H9 (cell line): ENCODE results near the gene STOX2. TPM values are rescaled to one million over a fixed set of nuclear protein-coding genes. Genes with fewer than 3 reads are reported as not detected.
A peak's percentile ranks its signal among the peaks of the same experiment; 100 is the strongest.

Experiments
- DNase-seq: peaks from one replicate; pipeline ENCODE4 v3.0.0-alpha.2; 2017
- H2AFZ ChIP-seq: one replicate; pipeline ENCODE4 v1.6.1; 2013; ENCODE audit warnings: mild to moderate bottlenecking, low read length, control low read depth, moderate library complexity
- H2AK5ac ChIP-seq: 2 replicates; pipeline ENCODE4 v1.6.1; 2013; ENCODE audit warnings: low read length, control low read depth, mixed read lengths; ENCODE audit not compliant: insufficient read length
- H2BK120ac ChIP-seq: one replicate; pipeline ENCODE4 v1.6.1; 2013; ENCODE audit warnings: low read depth, mild to moderate bottlenecking, low read length, control low read depth, inconsistent platforms; ENCODE audit not compliant: poor library complexity, severe bottlenecking
- H2BK12ac ChIP-seq: 2 replicates; pipeline ENCODE4 v1.6.1; 2013; ENCODE audit warnings: low read length, control low read depth, mixed read lengths, low read depth; ENCODE audit not compliant: insufficient read length
- H2BK15ac ChIP-seq: 2 replicates; pipeline ENCODE4 v1.6.1; 2013; ENCODE audit warnings: low read depth, low read length, control low read depth
- H2BK20ac ChIP-seq: one replicate; pipeline ENCODE4 v1.6.1; 2013; ENCODE audit warnings: low read depth, mild to moderate bottlenecking, low read length, control low read depth, inconsistent platforms; ENCODE audit not compliant: poor library complexity, severe bottlenecking
- H2BK5ac ChIP-seq: 2 replicates; pipeline ENCODE4 v1.6.1; 2013; ENCODE audit warnings: low read length, control low read depth, mixed read lengths; ENCODE audit not compliant: insufficient read length
- H3K14ac ChIP-seq: 2 replicates; pipeline ENCODE4 v1.6.1; 2013; ENCODE audit warnings: low read length, control low read depth; ENCODE audit not compliant: insufficient read depth
- H3K18ac ChIP-seq: 2 replicates; pipeline ENCODE4 v1.6.1; 2013; ENCODE audit warnings: low read depth, mild to moderate bottlenecking, mixed read lengths, low read length, control low read depth; ENCODE audit not compliant: insufficient read length
- H3K23ac ChIP-seq: 2 replicates; pipeline ENCODE4 v1.6.1; 2013; ENCODE audit warnings: low read length, control low read depth, mixed read lengths, low read depth; ENCODE audit not compliant: insufficient read length
- H3K23me2 ChIP-seq: 2 replicates; pipeline ENCODE4 v1.6.1; 2013; ENCODE audit warnings: low read depth, mild to moderate bottlenecking, mixed read lengths, low read length, control low read depth; ENCODE audit not compliant: insufficient read length, poor library complexity, severe bottlenecking
- H3K27ac ChIP-seq: 2 replicates; pipeline ENCODE4 v1.5.1; 2013; ENCODE audit warnings: low read length, control low read depth, mixed read lengths, low read depth; ENCODE audit not compliant: insufficient read length
- H3K27me3 ChIP-seq: 2 replicates; pipeline ENCODE4 v1.6.1; 2013; ENCODE audit warnings: low read length, control low read depth, inconsistent platforms; ENCODE audit not compliant: insufficient read depth
- H3K4ac ChIP-seq: 2 replicates; pipeline ENCODE4 v1.6.1; 2013; ENCODE audit warnings: low read depth, mild to moderate bottlenecking, control low read depth, inconsistent platforms, low read length, moderate library complexity
- H3K4me1 ChIP-seq: 2 replicates; pipeline ENCODE4 v1.6.1; 2013; ENCODE audit warnings: low read length, control low read depth, inconsistent platforms; ENCODE audit not compliant: insufficient read depth
- H3K4me2 ChIP-seq: 2 replicates; pipeline ENCODE4 v1.6.1; 2013; ENCODE audit warnings: low read length, control low read depth, mixed read lengths; ENCODE audit not compliant: insufficient read length, insufficient read depth
- H3K56ac ChIP-seq: 2 replicates; pipeline ENCODE4 v1.6.1; 2013; ENCODE audit warnings: low read depth, mild to moderate bottlenecking, mixed read lengths, low read length, control low read depth; ENCODE audit not compliant: insufficient read length
- H3K79me1 ChIP-seq: 2 replicates; pipeline ENCODE4 v1.6.1; 2013; ENCODE audit warnings: low read depth, mild to moderate bottlenecking, moderate library complexity, low read length, control low read depth, inconsistent platforms; ENCODE audit not compliant: insufficient read depth, poor library complexity, severe bottlenecking
- H3K79me2 ChIP-seq: 2 replicates; pipeline ENCODE4 v1.6.1; 2013; ENCODE audit warnings: low read length, control low read depth, inconsistent platforms; ENCODE audit not compliant: insufficient read depth
- H3K9ac ChIP-seq: 2 replicates; pipeline ENCODE4 v1.6.1; 2013; ENCODE audit warnings: low read length, control low read depth, mixed read lengths; ENCODE audit not compliant: insufficient read length; ENCODE audit errors: extremely low read depth
- H3K9me3 ChIP-seq: one replicate; pipeline ENCODE4 v1.6.1; 2013; ENCODE audit warnings: low read depth, low read length, inconsistent platforms; ENCODE audit not compliant: control insufficient read depth
- H3T11ph ChIP-seq: one replicate; pipeline ENCODE4 v1.6.1; 2013; ENCODE audit warnings: mild to moderate bottlenecking, low read length, control low read depth, inconsistent platforms
- H4K20me1 ChIP-seq: one replicate; pipeline ENCODE4 v1.6.1; 2013; ENCODE audit not compliant: control insufficient read depth, insufficient read length, insufficient read depth
- H4K5ac ChIP-seq: 2 replicates; pipeline ENCODE4 v1.6.1; 2013; ENCODE audit warnings: low read depth, mild to moderate bottlenecking, mixed read lengths, low read length, control low read depth; ENCODE audit not compliant: insufficient read length
- H4K8ac ChIP-seq: replicated peaks from 2 replicates; pipeline ENCODE4 v1.6.1; 2013; ENCODE audit warnings: low read length, control low read depth, mixed read lengths, low read depth; ENCODE audit not compliant: insufficient read length
- H4K91ac ChIP-seq: 2 replicates; pipeline ENCODE4 v1.6.1; 2013; ENCODE audit warnings: low read depth, mild to moderate bottlenecking, moderate library complexity, mixed read lengths, low read length, control low read depth; ENCODE audit not compliant: insufficient read length
- H3K27ac Mint-ChIP-seq, 3 experiments: 2 replicates in 2 of 3; 3 replicates in 1 of 3; pipeline ENCODE4 v1.8.0; 2020 to 2021; ENCODE audit warnings: mixed read lengths in 3 of 3, mild to moderate bottlenecking in 1 of 3, moderate library complexity in 1 of 3
- H3K27me3 Mint-ChIP-seq: 2 replicates; pipeline ENCODE4 v1.8.0; 2021; ENCODE audit warnings: low read depth, mild to moderate bottlenecking, moderate library complexity, mixed read lengths
- H3K36me3 Mint-ChIP-seq, 3 experiments: 2 replicates in 2 of 3; 3 replicates in 1 of 3; pipeline ENCODE4 v1.8.0; 2020 to 2021; ENCODE audit warnings: low read depth in 3 of 3, mixed read lengths in 3 of 3; ENCODE audit not compliant: insufficient read depth in 1 of 3
- H3K4me1 Mint-ChIP-seq, 2 experiments: 2 replicates each; pipeline ENCODE4 v1.8.0; 2020; ENCODE audit warnings: mixed read lengths in 2 of 2
- H3K4me3 Mint-ChIP-seq, 2 experiments: 2 replicates in 1 of 2; 3 replicates in 1 of 2; pipeline ENCODE4 v1.8.0; 2020 to 2021; ENCODE audit warnings: mild to moderate bottlenecking in 2 of 2, mixed read lengths in 2 of 2, moderate library complexity in 1 of 2
- H3K9me3 Mint-ChIP-seq, 2 experiments: 2 replicates in 1 of 2; 3 replicates in 1 of 2; pipeline ENCODE4 v1.8.0; 2020; ENCODE audit warnings: mild to moderate bottlenecking in 2 of 2, mixed read lengths in 2 of 2, moderate library complexity in 1 of 2
- CTCF ChIP-seq: fragments of 200-600 bp; sonication (generic); conservative IDR thresholded peaks from 3 replicates; pipeline ENCODE4 v1.8.0; 2021; ENCODE audit warnings: antibody characterized with exemption, mild to moderate bottlenecking
- WGBS: extraction: QIAGEN DNeasy Blood & Tissue Kit; methylation state at CpG from one replicate; pipeline ENCODE4 v1.1.7; 2013; ENCODE audit warnings: missing lambda C conversion rate, low lambda C conversion rate, mixed read lengths; ENCODE audit not compliant: insufficient read length; ENCODE audit errors: extremely low coverage; 5-methylcytosine and 5-hydroxymethylcytosine counted together
- total RNA-seq: library from RNA; stranded (reverse); gene quantifications from 2 replicates; pipeline ENCODE4 v1.2.1, GENCODE V29; 2021

Gene STOX2
- total RNA-seq, 1 experiment from 2014 or later: 28.2 TPM

- no peak for DNase-seq
- Mint-ChIP-seq H3K4me1 (peaks cover 47 to 49% of the 10 kb centered on the region in 2 experiments), H3K9me3 (no peaks in the 10 kb centered on the region), H3K27ac (peak overlapping the region; percentile 40 to 91 (median 81); a peak in 5 of 7 replicates), H3K27me3 (no peaks in the 10 kb centered on the region), H3K36me3 (peaks cover 0 to 5% (median 0%) of the 10 kb centered on the region in 3 experiments; a peak in 2 of 7 replicates), H3K4me3 (no peak overlapping the region; a peak in 1 of 5 replicates)
- H3K79me1 ChIP-seq: no peaks in the 10 kb centered on the region
- H2BK15ac ChIP-seq: no peak overlapping the region
- no peak overlapping the region for H4K91ac ChIP-seq
- H3K18ac ChIP-seq: no peak overlapping the region
- peak overlapping the region; percentile 71 for H3K27ac ChIP-seq
- no peak overlapping the region for H3K4me2 ChIP-seq
- H2AFZ ChIP-seq: no peak overlapping the region
- no peak overlapping the region for H4K8ac ChIP-seq
- no peak overlapping the region for H3K23ac ChIP-seq
- H3K9ac ChIP-seq: no peak overlapping the region
- H3K4ac ChIP-seq: no peak overlapping the region
- H2BK5ac ChIP-seq: no peak overlapping the region
- H2AK5ac ChIP-seq: no peak overlapping the region
- H3T11ph ChIP-seq: no peak overlapping the region
- H3K56ac ChIP-seq: no peak overlapping the region
- no peaks in the 10 kb centered on the region for H3K27me3 ChIP-seq
- no peak overlapping the region for H2BK20ac ChIP-seq
- no peak overlapping the region for H2BK120ac ChIP-seq
- WGBS: no CpG with 5 or more reads among the region's 6 CpGs
- peaks cover 3% of the 10 kb centered on the region; the same call in 1 of the 2 replicates for H3K79me2 ChIP-seq
- H2BK12ac ChIP-seq: no peak overlapping the region
- H3K23me2 ChIP-seq: no peaks in the 10 kb centered on the region
- no peaks in the 10 kb centered on the region for H4K20me1 ChIP-seq
- H4K5ac ChIP-seq: no peak overlapping the region
- no peak for TF ChIP-seq CTCF
- peaks cover 7% of the 10 kb centered on the region; the same call in 1 of the 2 replicates for H3K4me1 ChIP-seq
- no peaks in the 10 kb centered on the region for H3K9me3 ChIP-seq
- no peak overlapping the region for H3K14ac ChIP-seq
Observed at GRCh38 chr4:183934761-183935160, 29.7 kb downstream of the STOX2 start.
